NCI-H345 treated with DMSO at 0.1 percent for 48 hours (cell line): ENCODE data around the gene FSIP1.
A peak's percentile ranks its signal among the peaks of the same experiment; 100 is the strongest.

Experiments used
- DNase-seq: peaks from one replicate; lab custom pipeline; 2025; ENCODE audit not compliant: unreplicated experiment; lab: John Stamatoyannopoulos, UW

FSIP1 gene

GRCh38 chr15:39721893-39722292, 60.7 kb downstream of the FSIP1 start:
- DNase-seq = no peak

GRCh38 chr15:39720621-39721611, 61.7 kb downstream of the FSIP1 start:
- no peak for DNase-seq

GRCh38 chr15:39720081-39720480, 62.6 kb downstream of the FSIP1 start:
- DNase-seq = no peak

- DNase-seq = no peak
Measured at GRCh38 chr15:39719109-39719508, 63.5 kb downstream of the FSIP1 start.

GRCh38 chr15:39717134-39717533, 65.5 kb downstream of the FSIP1 start:
- DNase-seq = no peak

- no peak for DNase-seq
Measured at GRCh38 chr15:39714251-39714650, 68.4 kb downstream of the FSIP1 start.

- DNase-seq = no peak
Measured at GRCh38 chr15:39713846-39714245, 68.8 kb downstream of the FSIP1 start.

- no peak for DNase-seq
Measured at GRCh38 chr15:39710681-39711080, 72.0 kb downstream of the FSIP1 start.

- DNase-seq = no peak
Measured at GRCh38 chr15:39709941-39710340, 72.7 kb downstream of the FSIP1 start.

- no peak for DNase-seq
Measured at GRCh38 chr15:39706206-39706605, 76.4 kb downstream of the FSIP1 start.

GRCh38 chr15:39704689-39705088, 78.0 kb downstream of the FSIP1 start:
- no peak for DNase-seq

- DNase-seq = no peak
Measured at GRCh38 chr15:39704235-39704634, 78.4 kb downstream of the FSIP1 start.

- DNase-seq = no peak
Measured at GRCh38 chr15:39701988-39702387, 80.7 kb downstream of the FSIP1 start.

- DNase-seq = no peak
Measured at GRCh38 chr15:39700375-39700700, 82.3 kb downstream of the FSIP1 start.

- no peak for DNase-seq
Measured at GRCh38 chr15:39699516-39700374, 82.9 kb downstream of the FSIP1 start.

- no peak for DNase-seq
Measured at GRCh38 chr15:39698444-39699390, 83.9 kb downstream of the FSIP1 start.

- no peak for DNase-seq
Measured at GRCh38 chr15:39697509-39697908, 85.1 kb downstream of the FSIP1 start.

- DNase-seq = no peak
Measured at GRCh38 chr15:39695793-39696192, 86.8 kb downstream of the FSIP1 start.

GRCh38 chr15:39692356-39693327, 90.0 kb downstream of the FSIP1 start:
- peak; percentile 11 for DNase-seq
